Calu3 (cell line): Measurements from ENCODE around the gene AKT3. TPM values are rescaled to one million over a fixed set of nuclear protein-coding genes. Genes with fewer than 3 reads are reported as not detected.

Source experiments
- BruUV-seq: library from RNA; stranded (reverse); fragments of 400-500 nt; replicated peaks from 2 replicates; lab custom pipeline; 2021; lab: Mats Ljungman, UMichigan
- CTCF ChIA-PET: fragments of 300-600 bp; sonication (Branson Sonifier 250); formaldehyde crosslinking; loops from one replicate; lab custom pipeline; 2022; ENCODE audit warnings: antibody characterized with exemption; lab: Charles Lee
- DNase-seq: peaks from one replicate; pipeline ENCODE4 v3.0.0; 2022
- H3K27ac Mint-ChIP-seq: one replicate; pipeline ENCODE4 v1.8.0; 2022; ENCODE audit warnings: mixed read lengths; ENCODE audit not compliant: unreplicated experiment
- H3K27me3 Mint-ChIP-seq: one replicate; pipeline ENCODE4 v1.8.0; 2022; ENCODE audit warnings: mixed read lengths; ENCODE audit not compliant: unreplicated experiment
- H3K36me3 Mint-ChIP-seq: one replicate; pipeline ENCODE4 v1.8.0; 2022; ENCODE audit warnings: mild to moderate bottlenecking, moderate library complexity, mixed read lengths; ENCODE audit not compliant: insufficient read depth, unreplicated experiment
- H3K4me1 Mint-ChIP-seq: one replicate; pipeline ENCODE4 v1.8.0; 2022; ENCODE audit warnings: mild to moderate bottlenecking, low read depth, mixed read lengths; ENCODE audit not compliant: unreplicated experiment
- H3K4me3 Mint-ChIP-seq: one replicate; pipeline ENCODE4 v1.8.0; 2022; ENCODE audit warnings: mild to moderate bottlenecking, low read depth, moderate library complexity, mixed read lengths; ENCODE audit not compliant: unreplicated experiment
- H3K9me3 Mint-ChIP-seq: one replicate; pipeline ENCODE4 v1.8.0; 2022; ENCODE audit warnings: low read depth, mixed read lengths; ENCODE audit not compliant: unreplicated experiment
- CTCF ChIP-seq: fragments of 200-600 bp; IDR thresholded peaks from one replicate; pipeline ENCODE4 v1.8.0; 2022; ENCODE audit warnings: antibody characterized with exemption; ENCODE audit not compliant: unreplicated experiment
- intact Hi-C: fragments of 100-400 bp; cut with micrococcal nuclease; formaldehyde crosslinking; loops from one replicate; pipeline ENCODE4 v1.10.0; 2022; ENCODE audit not compliant: unreplicated experiment
- total RNA-seq: library from RNA; stranded (reverse); gene quantifications from 2 replicates; pipeline ENCODE4 v1.2.3, GENCODE V29; 2022

The AKT3 gene
- total RNA-seq, 1 experiment from 2014 or later = 81.2 TPM

GRCh38 chr1:243587285-243587684 lies 262.8 kb downstream of the AKT3 start:
- Mint-ChIP-seq H3K9me3 (peaks cover 5% of the 10 kb centered on the region), H3K27ac (no peak overlapping the region), H3K4me1 (no peaks in the 10 kb centered on the region), H3K27me3 (no peaks in the 10 kb centered on the region), H3K36me3 (no peaks in the 10 kb centered on the region), H3K4me3 (no peak overlapping the region)
- BruUV-seq = no TSS peak
- TF ChIP-seq CTCF = no peak
- no peak for DNase-seq
- CTCF ChIA-PET = no interaction called here
- intact Hi-C loops = no loop called here

- H3K4me1 Mint-ChIP-seq = no peaks in the 10 kb centered on the region
- no peaks in the 10 kb centered on the region for H3K27me3 Mint-ChIP-seq
- H3K36me3 Mint-ChIP-seq = no peaks in the 10 kb centered on the region
- BruUV-seq = no TSS peak
- no peak for TF ChIP-seq CTCF
- CTCF ChIA-PET = no interaction called here
- DNase-seq = no peak
- H3K9me3 Mint-ChIP-seq = peaks cover 5% of the 10 kb centered on the region
- no peak overlapping the region for H3K27ac Mint-ChIP-seq
- intact Hi-C loops = no loop called here
- no peak overlapping the region for H3K4me3 Mint-ChIP-seq
Measured at GRCh38 chr1:243585982-243586381, 264.1 kb downstream of the AKT3 start.

GRCh38 chr1:243582326-243582725 lies 267.7 kb downstream of the AKT3 start:
- TF ChIP-seq CTCF = no peak
- Mint-ChIP-seq H3K9me3 (peaks cover 5% of the 10 kb centered on the region), H3K27me3 (no peaks in the 10 kb centered on the region), H3K36me3 (no peaks in the 10 kb centered on the region), H3K4me1 (no peaks in the 10 kb centered on the region), H3K27ac (no peak overlapping the region), H3K4me3 (no peak overlapping the region)
- intact Hi-C loops = no loop called here
- CTCF ChIA-PET = interaction anchor here (0.6 kb wide), 1 partner anchor 659 kb away, joined by 3 read pairs; no protein-coding TSS in a partner anchor
- BruUV-seq = no TSS peak
- no peak for DNase-seq

GRCh38 chr1:243580984-243581383 lies 269.1 kb downstream of the AKT3 start:
- intact Hi-C loops = no loop called here
- Mint-ChIP-seq H3K4me1 (no peaks in the 10 kb centered on the region), H3K4me3 (no peak overlapping the region), H3K27me3 (no peaks in the 10 kb centered on the region), H3K36me3 (no peaks in the 10 kb centered on the region), H3K27ac (no peak overlapping the region), H3K9me3 (peaks cover 5% of the 10 kb centered on the region)
- CTCF ChIA-PET = no interaction called here
- TF ChIP-seq CTCF = no peak
- no peak for DNase-seq
- no TSS peak for BruUV-seq
